IMR-90 (cell line): ENCODE results near the gene SAG. TPM values are rescaled to one million over a fixed set of nuclear protein-coding genes. Genes with fewer than 3 reads are reported as not detected.

ENCODE experiments used
- ATAC-seq: fragments of 200-7000 bp; cut with Tn5 transposase; 2 replicates; pipeline ENCODE4 v1.9.1; 2020; ENCODE audit warnings: low read depth, mild to moderate bottlenecking, moderate library complexity
- BruUV-seq: library from RNA; stranded (reverse); fragments of 400-500 nt; replicated peaks from 2 replicates; lab custom pipeline; 2021; lab: Mats Ljungman, UMichigan
- CTCF ChIA-PET: fragments of 300-600 bp; formaldehyde crosslinking; extraction: SDS; loops from one replicate; lab custom pipeline; 2021; ENCODE audit warnings: antibody characterized with exemption; lab: Yijun Ruan, JAX
- POLR2A ChIA-PET: fragments of 300-600 bp; sonication (Branson Sonifier 250); formaldehyde crosslinking; loops from one replicate; lab custom pipeline; 2022; ENCODE audit warnings: antibody characterized with exemption; ENCODE audit not compliant: unreplicated experiment; lab: Charles Lee
- DNase-seq: peaks from one replicate; pipeline ENCODE4 v3.0.0; 2013
- H2AFZ ChIP-seq: replicated peaks from 2 replicates; pipeline ENCODE3; 2013; ENCODE audit warnings: low read length, mild to moderate bottlenecking; ENCODE audit not compliant: poor library complexity
- H2AK5ac ChIP-seq: 2 replicates; pipeline ENCODE4 v1.6.1; 2013; ENCODE audit warnings: low read depth, low read length, inconsistent platforms
- H2AK9ac ChIP-seq: replicated peaks from 2 replicates; pipeline ENCODE3; 2013; ENCODE audit warnings: mild to moderate bottlenecking, low read depth, low read length, moderate library complexity; ENCODE audit not compliant: poor library complexity
- H2BK120ac ChIP-seq: 2 replicates; pipeline ENCODE4 v1.6.1; 2013; ENCODE audit warnings: low read depth, low read length, inconsistent platforms
- H2BK15ac ChIP-seq: 3 replicates; pipeline ENCODE4 v1.6.1; 2013; ENCODE audit warnings: low read depth, low read length, inconsistent platforms
- H2BK20ac ChIP-seq: 2 replicates; pipeline ENCODE4 v1.6.1; 2013; ENCODE audit warnings: low read depth, mild to moderate bottlenecking, inconsistent platforms, low read length, moderate library complexity
- H2BK5ac ChIP-seq: 2 replicates; pipeline ENCODE4 v1.6.1; 2013; ENCODE audit warnings: mild to moderate bottlenecking, low read depth, low read length, inconsistent platforms; ENCODE audit not compliant: poor library complexity, severe bottlenecking
- H3K14ac ChIP-seq: replicated peaks from 2 replicates; pipeline ENCODE4 v1.6.1; 2013; ENCODE audit warnings: low read depth, low read length, inconsistent platforms
- H3K18ac ChIP-seq: 2 replicates; pipeline ENCODE4 v1.6.1; 2013; ENCODE audit warnings: low read depth, low read length, control low read depth
- H3K23ac ChIP-seq: 2 replicates; pipeline ENCODE4 v1.6.1; 2013; ENCODE audit warnings: low read depth, low read length, inconsistent platforms
- H3K27ac ChIP-seq: 2 replicates; pipeline ENCODE4 v1.5.1; 2013; ENCODE audit warnings: mild to moderate bottlenecking, control low read depth, low read length; ENCODE audit not compliant: insufficient read depth
- H3K27me3 ChIP-seq: 2 replicates; pipeline ENCODE4 v1.6.1; 2013; ENCODE audit warnings: low read length; ENCODE audit not compliant: control insufficient read depth, insufficient read depth
- H3K36me3 ChIP-seq: 2 replicates; pipeline ENCODE4 v1.6.1; 2013; ENCODE audit warnings: low read length, mixed read lengths; ENCODE audit not compliant: control insufficient read depth, insufficient read depth
- H3K4ac ChIP-seq: 2 replicates; pipeline ENCODE4 v1.6.1; 2013; ENCODE audit warnings: low read depth, low read length, inconsistent platforms
- H3K4me1 ChIP-seq: 2 replicates; pipeline ENCODE4 v1.6.1; 2013; ENCODE audit warnings: low read length, mixed read lengths; ENCODE audit not compliant: control insufficient read depth, insufficient read depth
- H3K4me2 ChIP-seq: 2 replicates; pipeline ENCODE4 v1.6.1; 2013; ENCODE audit warnings: low read depth, mild to moderate bottlenecking, control low read depth, low read length, moderate library complexity
- H3K4me3 ChIP-seq: 2 replicates; pipeline ENCODE4 v1.5.1; 2013; ENCODE audit warnings: low read depth, mild to moderate bottlenecking, control low read depth, low read length, moderate library complexity; ENCODE audit not compliant: insufficient read depth
- H3K56ac ChIP-seq: 2 replicates; pipeline ENCODE4 v1.6.1; 2013; ENCODE audit warnings: low read length, inconsistent platforms; ENCODE audit not compliant: insufficient read depth; ENCODE audit errors: extremely low read depth
- H3K79me1 ChIP-seq, 2 experiments: 2 replicates each; pipeline ENCODE4 v1.6.1; 2013; ENCODE audit warnings: low read length in 2 of 2, inconsistent platforms in 1 of 2, low read depth in 1 of 2
- H3K9ac ChIP-seq: 2 replicates; pipeline ENCODE4 v1.6.1; 2013; ENCODE audit warnings: low read depth, low read length, control low read depth
- H3K9me1 ChIP-seq: 2 replicates; pipeline ENCODE4 v1.6.1; 2013; ENCODE audit warnings: low read length, inconsistent platforms; ENCODE audit not compliant: insufficient read depth
- H3K9me3 ChIP-seq: 2 replicates; pipeline ENCODE4 v1.6.1; 2013; ENCODE audit warnings: low read length; ENCODE audit not compliant: control insufficient read depth, insufficient read depth
- H4K20me1 ChIP-seq: 2 replicates; pipeline ENCODE4 v1.6.1; 2013; ENCODE audit warnings: low read length, inconsistent platforms; ENCODE audit not compliant: insufficient read depth
- H4K5ac ChIP-seq: 2 replicates; pipeline ENCODE4 v1.6.1; 2013; ENCODE audit warnings: mild to moderate bottlenecking, low read depth, low read length, control low read depth
- H4K8ac ChIP-seq, 2 experiments: 2 replicates each; pipeline ENCODE4 v1.6.1; 2013; ENCODE audit warnings: low read depth in 2 of 2, low read length in 2 of 2, control low read depth in 1 of 2, inconsistent platforms in 1 of 2
- H4K91ac ChIP-seq: 2 replicates; pipeline ENCODE4 v1.6.1; 2013; ENCODE audit warnings: low read depth, low read length, inconsistent platforms; ENCODE audit not compliant: insufficient read depth
- BHLHE40 ChIP-seq: fragments of 150-350 bp; IDR thresholded peaks from 2 replicates; pipeline ENCODE4 v1.6.1; 2016; ENCODE audit warnings: mild to moderate bottlenecking, low read depth, low read length
- CEBPB ChIP-seq: IDR thresholded peaks from 2 replicates; pipeline ENCODE4 v1.6.1; 2012; ENCODE audit warnings: low read depth, low read length, improper control_type of control experiment
- CHD1 ChIP-seq: IDR thresholded peaks from 2 replicates; pipeline ENCODE4 v1.6.1; 2012; ENCODE audit warnings: low read depth, low read length, improper control_type of control experiment
- ELK1 ChIP-seq: fragments of 150-350 bp; IDR thresholded peaks from 2 replicates; pipeline ENCODE4 v1.6.1; 2016; ENCODE audit warnings: low read depth, mild to moderate bottlenecking, low read length, moderate library complexity, borderline replicate concordance
- FOS ChIP-seq: fragments of 150-350 bp; IDR thresholded peaks from 2 replicates; pipeline ENCODE4 v1.6.1; 2016; ENCODE audit warnings: low read depth, low read length
- MAFK ChIP-seq: IDR thresholded peaks from 2 replicates; pipeline ENCODE4 v1.6.1; 2012; ENCODE audit warnings: low read depth, low read length, improper control_type of control experiment
- MXI1 ChIP-seq: IDR thresholded peaks from 2 replicates; pipeline ENCODE4 v1.6.1; 2012; ENCODE audit warnings: low read depth, mild to moderate bottlenecking, low read length, moderate library complexity, borderline replicate concordance
- NFE2L2 ChIP-seq: fragments of 150-350 bp; IDR thresholded peaks from 2 replicates; pipeline ENCODE4 v1.6.1; 2016; ENCODE audit warnings: low read depth, mild to moderate bottlenecking, low read length
- POLR2A ChIP-seq: IDR thresholded peaks from 2 replicates; pipeline ENCODE4 v1.6.1; 2012; ENCODE audit warnings: mild to moderate bottlenecking, low read depth, low read length
- RAD21 ChIP-seq: IDR thresholded peaks from 2 replicates; pipeline ENCODE4 v1.6.1; 2012; ENCODE audit warnings: low read length, improper control_type of control experiment
- RCOR1 ChIP-seq: IDR thresholded peaks from 2 replicates; pipeline ENCODE4 v1.6.1; 2012; ENCODE audit warnings: mild to moderate bottlenecking, low read length, improper control_type of control experiment; ENCODE audit not compliant: insufficient replicate concordance
- RFX5 ChIP-seq: IDR thresholded peaks from 2 replicates; pipeline ENCODE4 v1.8.0; 2012; ENCODE audit warnings: low read depth, mild to moderate bottlenecking, low read length, moderate library complexity
- SMC3 ChIP-seq: fragments of 150-350 bp; IDR thresholded peaks from 2 replicates; pipeline ENCODE4 v1.6.1; 2016; ENCODE audit warnings: low read depth, mild to moderate bottlenecking, antibody characterized with exemption, low read length, moderate library complexity
- USF2 ChIP-seq: fragments of 150-350 bp; IDR thresholded peaks from 2 replicates; pipeline ENCODE4 v1.6.1; 2017; ENCODE audit warnings: mild to moderate bottlenecking, antibody characterized with exemption, low read length, low read depth
- WGBS, 2 experiments: methylation state at CpG; one replicate each; pipeline versions ENCODE4 v1.1.5 to v1.1.7; 2013; ENCODE audit warnings: missing lambda C conversion rate in 2 of 2; ENCODE audit not compliant: insufficient read length in 1 of 2; ENCODE audit errors: extremely low coverage in 2 of 2; 5-methylcytosine and 5-hydroxymethylcytosine counted together
- dilution Hi-C: fragments of 300-500 bp; cut with HindIII; formaldehyde crosslinking; loops from one replicate; pipeline ENCODE4 v1.14.3; 2018; ENCODE audit warnings: low sequenced_read_pairs; ENCODE audit not compliant: unreplicated experiment
- in situ Hi-C: fragments of 300-500 bp; cut with MboI; formaldehyde crosslinking; loops from 3 replicates; pipeline ENCODE4 v1.14.3; 2019; ENCODE audit warnings: low sequenced_read_pairs, inconsistent platforms, mixed read lengths
- intact Hi-C: fragments of 100-400 bp; cut with micrococcal nuclease; formaldehyde crosslinking; loops from 2 replicates; pipeline ENCODE4 v1.10.0; 2022
- polyA plus RNA-seq, 3 experiments: library from polyadenylated mRNA; depleted of rRNA; stranded (reverse); fragments of >200 nt; gene quantifications; 2 replicates each; pipeline ENCODE4 v1.2.3, GENCODE V29; 2012; ENCODE audit warnings: low replicate concordance in 1 of 3
- total RNA-seq: library from RNA; depleted of rRNA; stranded (reverse); fragments of >200 nt; gene quantifications from 2 replicates; pipeline ENCODE4 v1.2.3, GENCODE V29; 2012
- TF ChIP-seq, protein P1 (sequence below): conservative IDR thresholded peaks from 2 replicates; pipeline ENCODE4 v1.5.1; 2012; ENCODE audit warnings: mild to moderate bottlenecking, low read depth, low read length, improper control_type of control experiment

The SAG gene
- total and polyA plus RNA-seq, 2 of the 4 experiments (the other 2 are of a cell fraction) = not detected

GRCh38 chr2:233380132-233380895 is 72.7 kb downstream of the SAG start:
- H3K4me1 ChIP-seq = peaks cover 2% of the 10 kb centered on the region; the same call in 1 of the 2 replicates
- H4K20me1 ChIP-seq = peaks cover 11% of the 10 kb centered on the region
- dilution Hi-C loops (no loop called here), in situ Hi-C loops (no loop called here), intact Hi-C loops (no loop called here)
- H2BK5ac ChIP-seq = no peak overlapping the region
- no peak overlapping the region for H3K4me2 ChIP-seq
- ChIA-PET CTCF (no interaction called here), POLR2A (no interaction called here)
- H4K91ac ChIP-seq = no peak overlapping the region
- H3K23ac ChIP-seq = no peak overlapping the region
- peaks cover 9 to 27% of the 10 kb centered on the region in 2 experiments for H3K79me1 ChIP-seq
- 96% methylated on average over 4 of the region's 13 CpGs; no CpG with 5 or more reads in 1 of the 2 experiments for WGBS, 2 experiments
- H3K4me3 ChIP-seq = no peak overlapping the region
- ATAC-seq = no peak
- H4K8ac ChIP-seq = no peak overlapping the region
- H3K27me3 ChIP-seq = no peaks in the 10 kb centered on the region
- H3K56ac ChIP-seq = no peak overlapping the region
- no peak overlapping the region for H3K9ac ChIP-seq
- peak overlapping the region; percentile 50 for H2AK9ac ChIP-seq
- no peak overlapping the region for H3K14ac ChIP-seq
- no peak overlapping the region for H2AFZ ChIP-seq
- H3K9me3 ChIP-seq = no peaks in the 10 kb centered on the region
- H2BK120ac ChIP-seq = no peak overlapping the region
- no peaks in the 10 kb centered on the region for H3K36me3 ChIP-seq
- no TSS peak for BruUV-seq
- no peak overlapping the region for H3K4ac ChIP-seq
- peaks cover 10% of the 10 kb centered on the region; the same call in 1 of the 2 replicates for H3K9me1 ChIP-seq
- DNase-seq = peak; percentile 42
- H2BK20ac ChIP-seq = no peak overlapping the region
- no peak overlapping the region for H3K27ac ChIP-seq
- no peak overlapping the region for H3K18ac ChIP-seq
- no peak overlapping the region for H2BK15ac ChIP-seq
- no peak overlapping the region for H4K5ac ChIP-seq
- no peak overlapping the region for H2AK5ac ChIP-seq
- TF ChIP-seq RCOR1 (no peak), FOS (no peak), MXI1 (no peak), MAFK (no peak), SMC3 (no peak), CEBPB (no peak), ELK1 (no peak), RFX5 (no peak), NFE2L2 (no peak), USF2 (no peak), CHD1 (no peak), BHLHE40 (no peak), RAD21 (no peak), POLR2A (no peak)
- TF ChIP-seq, protein P1, sequence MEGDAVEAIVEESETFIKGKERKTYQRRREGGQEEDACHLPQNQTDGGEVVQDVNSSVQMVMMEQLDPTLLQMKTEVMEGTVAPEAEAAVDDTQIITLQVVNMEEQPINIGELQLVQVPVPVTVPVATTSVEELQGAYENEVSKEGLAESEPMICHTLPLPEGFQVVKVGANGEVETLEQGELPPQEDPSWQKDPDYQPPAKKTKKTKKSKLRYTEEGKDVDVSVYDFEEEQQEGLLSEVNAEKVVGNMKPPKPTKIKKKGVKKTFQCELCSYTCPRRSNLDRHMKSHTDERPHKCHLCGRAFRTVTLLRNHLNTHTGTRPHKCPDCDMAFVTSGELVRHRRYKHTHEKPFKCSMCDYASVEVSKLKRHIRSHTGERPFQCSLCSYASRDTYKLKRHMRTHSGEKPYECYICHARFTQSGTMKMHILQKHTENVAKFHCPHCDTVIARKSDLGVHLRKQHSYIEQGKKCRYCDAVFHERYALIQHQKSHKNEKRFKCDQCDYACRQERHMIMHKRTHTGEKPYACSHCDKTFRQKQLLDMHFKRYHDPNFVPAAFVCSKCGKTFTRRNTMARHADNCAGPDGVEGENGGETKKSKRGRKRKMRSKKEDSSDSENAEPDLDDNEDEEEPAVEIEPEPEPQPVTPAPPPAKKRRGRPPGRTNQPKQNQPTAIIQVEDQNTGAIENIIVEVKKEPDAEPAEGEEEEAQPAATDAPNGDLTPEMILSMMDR = no peak
